Eye (tissue), 1 donor: ENCODE data around the gene ACOX3.
A peak's percentile ranks its signal among the peaks of the same experiment; 100 is the strongest.

Experiments
- DNase-seq: peaks from one replicate; pipeline ENCODE4 v3.0.0-alpha.2; 2015

The ACOX3 gene

GRCh38 chr4:8404791-8405515, 35.6 kb downstream of the ACOX3 start:
- no peak for DNase-seq

GRCh38 chr4:8403976-8404375, 36.5 kb downstream of the ACOX3 start:
- DNase-seq: no peak

DNA sequence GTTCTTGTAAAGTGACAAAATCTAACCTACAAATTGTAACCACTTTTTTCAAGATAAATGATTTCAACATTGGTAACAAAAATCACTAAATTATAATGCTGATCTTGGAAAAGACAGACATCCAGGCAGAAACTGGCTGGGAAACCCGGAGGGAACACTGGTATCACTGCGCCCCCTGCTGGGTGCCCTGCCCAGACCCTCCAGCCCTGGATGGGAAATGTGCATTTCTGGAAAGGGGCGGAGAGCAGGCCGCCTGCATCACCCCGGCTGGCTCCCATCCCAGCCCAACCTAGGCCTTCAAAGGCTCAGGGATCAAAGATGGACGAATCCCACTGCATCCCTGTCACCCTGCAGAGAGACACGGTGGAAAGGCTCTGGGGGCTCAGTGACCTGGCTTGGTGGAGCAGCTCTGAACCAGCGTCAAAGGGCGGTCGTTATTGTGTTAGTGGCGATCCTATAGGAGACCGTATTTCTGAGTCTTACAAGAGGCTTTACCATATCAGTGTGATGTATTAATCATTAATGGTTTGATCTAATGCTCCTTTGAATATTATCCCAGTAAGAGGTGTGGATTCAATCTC, 37.3 kb downstream of the ACOX3 start:
- peak; percentile 92 for DNase-seq

DNA sequence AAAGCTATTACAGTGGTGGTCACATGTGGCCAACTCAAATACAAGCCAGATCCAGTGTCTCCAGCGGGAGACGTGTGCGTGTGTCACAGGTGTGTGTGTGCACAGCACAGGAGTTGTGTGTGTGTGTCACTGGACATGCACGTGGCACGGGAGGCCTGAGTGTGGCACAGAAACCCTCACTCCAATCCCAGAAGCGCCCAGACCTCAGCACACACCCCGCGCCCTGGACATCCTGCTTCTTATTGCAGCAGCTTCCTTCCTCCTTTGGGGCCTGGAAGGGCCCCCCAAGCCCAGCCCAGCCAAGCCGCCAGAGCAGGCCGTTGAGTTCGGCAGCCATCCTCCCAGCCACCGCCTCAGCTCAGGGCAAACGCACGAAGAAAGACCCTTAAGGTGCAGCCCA, 37.9 kb downstream of the ACOX3 start:
- no peak for DNase-seq

DNA sequence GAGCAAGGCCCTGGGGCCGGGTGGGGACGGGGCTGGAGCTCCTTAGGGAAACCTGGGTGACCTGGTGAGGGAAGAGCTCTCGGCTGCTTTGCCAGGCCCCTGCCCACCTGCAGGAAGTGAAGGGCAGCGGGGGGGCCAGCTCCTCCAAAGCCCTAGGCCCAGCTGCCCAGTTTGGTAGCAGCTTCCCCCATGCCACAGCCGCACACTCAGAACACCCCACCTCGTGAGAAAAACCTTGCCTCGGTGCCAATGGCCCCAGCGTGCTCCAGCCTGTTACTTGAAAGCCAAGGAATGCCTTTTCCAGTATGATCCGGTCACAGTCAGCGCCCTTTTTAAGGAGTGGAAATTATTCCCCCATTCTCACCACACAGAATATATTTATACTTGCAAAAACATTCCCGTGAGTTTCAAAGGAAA, 38.3 kb downstream of the ACOX3 start:
- DNase-seq: no peak

- DNase-seq: no peak
These were observed 38.9 kb downstream of the ACOX3 start for GRCh38 chr4:8401665-8402064.

GRCh38 chr4:8400632-8401325, 39.7 kb downstream of the ACOX3 start:
- DNase-seq: peak; percentile 43

GRCh38 chr4:8399298-8399697, 41.2 kb downstream of the ACOX3 start:
- no peak for DNase-seq

DNA sequence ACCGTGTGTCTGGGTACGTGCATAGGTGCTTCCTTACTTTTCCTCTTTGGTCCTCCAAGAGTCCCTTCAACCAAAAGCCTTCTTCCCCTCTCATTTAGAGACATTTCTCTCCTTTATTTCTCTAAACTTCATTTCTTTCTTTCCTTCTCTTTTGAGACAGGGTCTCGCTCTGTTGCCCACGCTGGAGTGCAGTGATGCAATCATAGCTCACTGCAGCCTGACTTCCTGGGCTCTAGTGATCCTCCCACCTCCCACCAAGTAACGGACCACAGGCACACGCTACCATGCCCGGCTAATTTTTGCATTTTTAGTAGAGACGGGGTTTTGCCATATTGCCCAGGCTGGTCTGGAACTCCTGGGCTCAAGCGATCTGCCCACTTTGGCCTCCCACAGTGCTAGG, 42.2 kb downstream of the ACOX3 start:
- no peak for DNase-seq

DNA sequence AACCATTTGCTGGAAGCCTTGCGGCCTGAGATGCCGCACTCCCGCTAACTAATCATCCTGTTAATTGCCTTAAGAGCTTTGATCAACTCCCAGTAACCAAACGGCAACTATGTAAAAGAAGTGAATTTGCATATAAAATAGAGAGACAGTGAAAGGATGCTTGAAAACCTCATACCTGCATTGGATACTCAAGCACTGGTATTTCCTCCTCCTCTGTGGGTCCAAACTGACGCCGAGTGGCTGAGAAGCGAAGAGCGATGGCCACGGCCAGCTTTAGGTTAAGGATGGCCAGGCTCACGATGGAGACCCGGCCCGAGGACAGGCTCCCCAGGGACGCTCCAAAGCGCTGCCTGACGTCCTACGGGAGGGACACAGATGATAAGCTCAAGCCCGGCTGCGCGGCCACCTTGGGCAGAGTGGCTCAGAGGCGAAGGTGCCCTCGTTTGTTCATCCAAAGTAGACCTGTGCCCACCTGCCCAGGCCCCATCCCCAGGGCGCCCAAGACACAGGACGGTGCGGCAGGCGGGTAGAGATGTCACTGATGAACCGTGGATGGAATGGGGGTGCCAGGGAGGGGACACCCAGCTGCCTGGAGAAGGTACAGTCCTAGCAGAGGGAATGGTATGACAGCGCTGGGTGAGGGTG, 43.6 kb downstream of the ACOX3 start:
- DNase-seq: no peak

GRCh38 chr4:8395504-8396296, 44.8 kb downstream of the ACOX3 start:
- no peak for DNase-seq

GRCh38 chr4:8394806-8395205, 45.7 kb downstream of the ACOX3 start:
- DNase-seq: peak; percentile 73

GRCh38 chr4:8394061-8394519, 46.4 kb downstream of the ACOX3 start:
- peak; percentile 93 for DNase-seq

- peak; percentile 92 for DNase-seq
These were observed 46.9 kb downstream of the ACOX3 start for GRCh38 chr4:8393593-8394038.

DNA sequence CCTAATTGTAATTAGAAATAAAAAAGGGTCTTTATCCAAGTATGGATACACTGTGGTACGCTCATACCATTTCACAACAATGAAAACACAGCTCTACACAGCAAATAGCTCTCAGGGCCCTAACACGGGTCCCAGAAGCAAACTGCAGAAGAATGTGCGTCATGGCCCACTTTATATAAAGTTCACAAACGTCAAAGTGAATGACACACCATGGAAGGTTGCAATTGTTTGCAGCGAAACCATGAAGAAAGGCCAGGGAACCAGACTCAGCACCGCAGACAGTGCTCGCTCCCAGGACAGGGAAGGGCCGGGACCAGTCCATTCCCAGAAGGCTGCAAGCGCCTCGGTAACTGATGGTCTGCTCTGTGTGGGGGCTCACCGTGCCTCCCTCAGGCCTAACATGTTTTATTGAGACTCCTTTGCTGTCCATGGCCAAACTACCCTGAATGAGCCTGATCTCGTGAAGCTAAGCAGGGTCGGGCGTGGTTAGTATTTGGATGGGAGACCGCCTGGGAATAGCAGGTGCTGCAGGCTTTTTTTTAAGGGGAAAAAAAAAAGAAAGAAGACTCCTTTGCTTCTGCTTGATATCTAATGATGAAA, 47.8 kb downstream of the ACOX3 start:
- DNase-seq: peak; percentile 39

DNA sequence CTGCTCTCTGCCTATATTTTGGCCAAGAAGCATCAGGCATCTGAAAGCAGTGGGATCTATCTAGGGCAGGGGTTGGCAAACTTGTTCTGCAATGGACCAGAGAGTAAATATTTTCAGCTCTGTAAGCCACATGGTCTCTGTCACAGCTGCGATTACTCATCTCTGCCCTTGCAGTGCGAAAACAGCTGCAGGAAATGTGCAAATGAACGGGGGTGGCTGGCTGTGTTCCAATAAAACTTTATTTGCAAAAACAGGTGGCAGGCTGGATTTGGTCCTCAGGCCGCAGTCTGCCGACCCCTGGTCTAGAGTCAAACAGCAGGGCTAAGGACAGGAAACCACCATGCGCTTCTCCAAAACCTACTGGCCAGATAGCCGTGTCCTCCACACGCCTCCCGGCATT, 48.6 kb downstream of the ACOX3 start:
- peak; percentile 53 for DNase-seq

- no peak for DNase-seq
These were observed 49.5 kb downstream of the ACOX3 start for GRCh38 chr4:8391071-8391470.

DNA sequence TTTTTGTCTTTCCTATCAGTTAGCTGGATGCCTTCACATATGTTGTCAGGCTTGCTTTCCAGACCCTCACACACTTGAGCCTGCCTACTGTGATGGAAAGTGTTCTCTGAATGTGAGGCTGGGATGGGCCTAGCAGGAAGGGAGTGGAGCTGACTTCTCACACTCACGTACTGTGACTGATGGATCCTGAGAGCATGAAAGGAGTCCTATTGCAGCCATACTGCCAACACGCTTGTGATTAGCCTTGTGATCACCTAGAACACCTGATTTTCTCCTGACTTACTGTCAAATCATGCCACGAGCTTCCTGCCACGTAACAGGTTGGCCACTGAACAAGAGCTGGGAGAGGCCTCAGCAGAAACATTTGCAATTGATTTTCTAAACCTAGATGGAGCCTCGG, 49.9 kb downstream of the ACOX3 start:
- no peak for DNase-seq

DNA sequence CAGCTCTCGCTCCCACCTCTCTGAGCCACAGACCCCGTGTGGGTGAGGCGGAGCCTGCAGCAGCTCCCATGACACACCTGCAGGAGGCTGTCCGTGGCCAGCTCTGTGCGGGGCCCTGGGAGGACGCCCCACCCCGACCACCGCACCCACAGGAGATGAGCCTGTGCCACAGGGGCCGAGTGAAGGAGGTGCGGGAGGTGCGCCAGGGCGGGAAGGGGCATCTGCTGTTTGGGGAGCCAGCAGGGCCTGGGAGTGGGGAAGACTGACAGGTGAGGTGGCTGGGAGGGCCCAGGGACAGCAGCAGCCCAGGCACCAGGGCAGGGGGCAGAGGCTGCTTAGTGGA, 52.0 kb downstream of the ACOX3 start:
- no peak for DNase-seq

DNA sequence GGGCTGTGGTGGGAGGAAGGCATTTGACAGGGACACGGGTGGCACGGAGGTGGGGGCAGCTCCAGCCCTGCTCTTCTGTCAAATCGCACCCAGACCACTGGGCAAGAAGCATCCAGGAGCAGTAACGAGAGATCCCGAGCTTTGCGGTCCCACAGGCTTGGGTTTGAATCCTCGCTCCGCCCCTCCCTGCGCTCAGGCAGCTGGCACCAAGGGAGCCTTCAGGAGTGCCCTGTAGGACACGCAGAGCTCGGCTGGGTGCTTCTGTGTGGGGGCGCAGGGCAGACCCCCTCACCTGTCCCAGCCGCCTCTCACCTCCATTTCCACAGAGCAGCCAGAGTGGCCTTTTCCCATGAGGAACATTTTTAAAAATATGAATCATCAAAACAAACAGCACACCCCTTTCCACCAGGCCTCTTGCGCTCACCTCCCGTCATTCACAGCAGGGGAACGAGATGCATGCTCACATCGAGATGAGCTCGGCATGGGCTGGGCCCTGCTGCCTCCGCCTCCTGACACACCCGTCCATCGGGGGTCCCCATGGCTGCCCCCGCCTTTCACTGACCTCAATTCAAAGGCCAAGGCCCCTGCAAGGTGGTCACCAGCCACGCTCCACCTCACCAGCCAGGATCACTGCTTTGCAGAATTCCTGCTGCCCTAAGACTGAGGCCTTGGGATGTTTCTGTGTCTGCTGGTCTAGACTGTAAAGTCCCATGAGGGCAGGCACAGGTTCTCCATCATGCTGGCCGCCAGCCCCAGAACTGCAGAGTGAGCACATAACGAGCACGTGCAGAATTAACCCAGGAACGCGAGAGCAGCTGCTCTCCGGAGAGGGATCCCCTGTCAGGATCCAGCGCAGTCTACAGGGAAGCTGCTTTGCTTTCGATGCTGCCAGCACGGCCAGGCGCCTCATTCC, 52.7 kb downstream of the ACOX3 start:
- DNase-seq: no peak

DNA sequence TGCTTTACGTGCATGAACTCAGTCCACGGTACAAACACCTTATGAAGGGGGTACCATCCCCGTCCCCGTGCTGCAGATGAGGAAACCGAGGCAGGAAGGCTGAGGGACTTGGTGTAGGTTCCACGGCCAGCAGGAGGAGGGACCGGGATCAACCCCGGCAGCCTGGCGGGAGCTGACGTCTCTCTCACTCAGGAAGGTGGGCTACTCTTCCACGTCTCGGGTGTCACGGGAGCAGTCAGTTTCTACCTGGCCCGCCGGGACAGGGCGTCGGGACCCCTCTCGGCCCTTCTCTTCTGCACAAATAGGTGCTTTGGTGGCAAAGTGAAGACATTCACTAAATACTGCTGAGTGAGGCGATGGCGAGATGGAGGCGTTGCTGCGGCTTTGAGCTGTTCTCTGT, 53.3 kb downstream of the ACOX3 start:
- DNase-seq: no peak
